Vagina (tissue), 2 donors: ENCODE measurements around the gene KLHL10.
"Not testable (repeated sequence)": the region's sequence is repeated elsewhere in the genome, so short reads cannot be mapped to it uniquely, and the experiment has no call there.

Experiments
- POLR2A ChIP-seq, 2 donors: fragments of 450-650 bp; IDR thresholded peaks; one replicate each; pipeline ENCODE4 v1.6.1; 2017; ENCODE audit warnings: antibody characterized with exemption in 2 of 2, mild to moderate bottlenecking in 2 of 2, moderate library complexity in 2 of 2
- TF ChIP-seq, protein P1 (sequence below), 3 experiments: fragments of 450-650 bp in 2 of 3; fragments of 200-600 bp in 1 of 3; sonication (generic) in 1 of 3; IDR thresholded peaks; one replicate each; pipeline ENCODE4 v1.5.1; 2017 to 2019; ENCODE audit warnings: antibody characterized with exemption in 3 of 3, mild to moderate bottlenecking in 2 of 3, moderate library complexity in 2 of 3

DNA sequence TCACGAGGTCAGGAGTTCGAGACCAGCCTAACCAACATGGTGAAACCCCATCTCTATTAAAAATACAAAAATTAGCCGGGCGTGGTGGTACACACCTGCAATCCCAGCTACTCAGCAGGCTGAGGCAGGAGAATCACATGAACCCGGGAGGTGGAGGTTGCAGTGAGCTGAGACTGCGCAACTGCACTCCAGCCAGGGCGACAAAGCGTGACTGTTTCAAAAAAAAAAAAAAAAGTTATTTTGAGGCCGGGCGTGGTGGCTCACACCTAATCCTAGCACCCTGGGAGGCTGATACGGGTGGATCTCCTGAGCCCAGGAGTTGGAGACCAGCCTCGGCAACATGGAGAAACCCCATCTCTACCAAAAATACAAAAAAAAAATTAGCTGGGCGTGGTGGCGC lies 13.8 kb downstream of the KLHL10 start:
- TF ChIP-seq, protein P1, sequence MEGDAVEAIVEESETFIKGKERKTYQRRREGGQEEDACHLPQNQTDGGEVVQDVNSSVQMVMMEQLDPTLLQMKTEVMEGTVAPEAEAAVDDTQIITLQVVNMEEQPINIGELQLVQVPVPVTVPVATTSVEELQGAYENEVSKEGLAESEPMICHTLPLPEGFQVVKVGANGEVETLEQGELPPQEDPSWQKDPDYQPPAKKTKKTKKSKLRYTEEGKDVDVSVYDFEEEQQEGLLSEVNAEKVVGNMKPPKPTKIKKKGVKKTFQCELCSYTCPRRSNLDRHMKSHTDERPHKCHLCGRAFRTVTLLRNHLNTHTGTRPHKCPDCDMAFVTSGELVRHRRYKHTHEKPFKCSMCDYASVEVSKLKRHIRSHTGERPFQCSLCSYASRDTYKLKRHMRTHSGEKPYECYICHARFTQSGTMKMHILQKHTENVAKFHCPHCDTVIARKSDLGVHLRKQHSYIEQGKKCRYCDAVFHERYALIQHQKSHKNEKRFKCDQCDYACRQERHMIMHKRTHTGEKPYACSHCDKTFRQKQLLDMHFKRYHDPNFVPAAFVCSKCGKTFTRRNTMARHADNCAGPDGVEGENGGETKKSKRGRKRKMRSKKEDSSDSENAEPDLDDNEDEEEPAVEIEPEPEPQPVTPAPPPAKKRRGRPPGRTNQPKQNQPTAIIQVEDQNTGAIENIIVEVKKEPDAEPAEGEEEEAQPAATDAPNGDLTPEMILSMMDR (IDR thresholded peaks at IDR 0.05) = not testable (repeated sequence)
- not testable (repeated sequence) for TF ChIP-seq POLR2A (IDR thresholded peaks at IDR 0.05)
